Fibroblast of pulmonary artery (primary cell): ENCODE data around the gene TFAP2B.

Source experiments
- DNase-seq: peaks from one replicate; pipeline ENCODE4 v3.0.0-alpha.2; 2010; ENCODE audit warnings: low read depth
- H3K4me3 ChIP-seq: replicated peaks from 2 replicates; pipeline ENCODE4 v1.5.1; 2011; ENCODE audit warnings: low read depth, mild to moderate bottlenecking, control low read depth, low read length, moderate library complexity
- CTCF ChIP-seq: IDR thresholded peaks from 2 replicates; pipeline ENCODE4 v1.5.1; 2011; ENCODE audit warnings: mild to moderate bottlenecking, control low read depth, low read length, inconsistent platforms; ENCODE audit errors: missing control alignments

TFAP2B gene

GRCh38 chr6:50840811-50841192 lies 22.1 kb downstream of the TFAP2B start:
- no peak for DNase-seq
- TF ChIP-seq CTCF: no peak
- H3K4me3 ChIP-seq: no peak overlapping the region

- no peak overlapping the region for H3K4me3 ChIP-seq
- DNase-seq: no peak
- no peak for TF ChIP-seq CTCF
Observed at GRCh38 chr6:50842446-50842845, 23.8 kb downstream of the TFAP2B start.

- no peak for TF ChIP-seq CTCF
- H3K4me3 ChIP-seq: no peak overlapping the region
- DNase-seq: no peak
Observed at GRCh38 chr6:50842861-50843384, 24.3 kb downstream of the TFAP2B start.

GRCh38 chr6:50843842-50844241 lies 25.2 kb downstream of the TFAP2B start:
- TF ChIP-seq CTCF: no peak
- no peak for DNase-seq
- no peak overlapping the region for H3K4me3 ChIP-seq

- no peak for DNase-seq
- TF ChIP-seq CTCF: no peak
- no peak overlapping the region for H3K4me3 ChIP-seq
Observed at GRCh38 chr6:50845499-50846143, 26.9 kb downstream of the TFAP2B start.

GRCh38 chr6:50846144-50846851 lies 27.6 kb downstream of the TFAP2B start:
- DNase-seq: no peak
- H3K4me3 ChIP-seq: no peak overlapping the region
- no peak for TF ChIP-seq CTCF

GRCh38 chr6:50846852-50847155 lies 28.1 kb downstream of the TFAP2B start:
- no peak for DNase-seq

More at GRCh38 chr6:50846852-50847155, 28.1 kb downstream of the TFAP2B start:
- TF ChIP-seq CTCF: no peak
- H3K4me3 ChIP-seq: no peak overlapping the region
